LNCaP clone FGC (cell line): ENCODE data around the gene ZCRB1.
"Not testable (repeated sequence)": the region's sequence is repeated elsewhere in the genome, so short reads cannot be mapped to it uniquely, and the experiment has no call there.

ENCODE experiments used
- DNase-seq: peaks from one replicate; pipeline ENCODE4 v3.0.0-alpha.2; 2011; ENCODE audit warnings: low read depth
- H3K4me3 ChIP-seq: 2 replicates; pipeline ENCODE4 v1.5.1; 2011; ENCODE audit warnings: mild to moderate bottlenecking, low read depth, low read length, control low read depth
- CTCF ChIP-seq: IDR thresholded peaks from 2 replicates; pipeline ENCODE4 v1.5.1; 2012; ENCODE audit warnings: mild to moderate bottlenecking; ENCODE audit not compliant: control insufficient read depth, insufficient read depth; ENCODE audit errors: extremely low read depth

ZCRB1 gene

GRCh38 chr12:42362647-42363260 lies 36.9 kb upstream of the ZCRB1 start:
- no peak overlapping the region for H3K4me3 ChIP-seq
- TF ChIP-seq CTCF = no peak
- DNase-seq = no peak

- DNase-seq = no peak
- no peak for TF ChIP-seq CTCF
- no peak overlapping the region for H3K4me3 ChIP-seq
Observed at GRCh38 chr12:42361909-42362646, 36.2 kb upstream of the ZCRB1 start.

GRCh38 chr12:42360747-42361403 lies 35.0 kb upstream of the ZCRB1 start:
- no peak for TF ChIP-seq CTCF
- no peak overlapping the region for H3K4me3 ChIP-seq
- no peak for DNase-seq

GRCh38 chr12:42356344-42356743 lies 30.4 kb upstream of the ZCRB1 start:
- H3K4me3 ChIP-seq = no peak overlapping the region
- no peak for DNase-seq
- TF ChIP-seq CTCF = no peak

GRCh38 chr12:42350021-42350407 lies 24.1 kb upstream of the ZCRB1 start:
- not testable (repeated sequence) for H3K4me3 ChIP-seq, DNase-seq

GRCh38 chr12:42349119-42350020 lies 23.5 kb upstream of the ZCRB1 start:
- not testable (repeated sequence) for H3K4me3 ChIP-seq, DNase-seq

GRCh38 chr12:42346403-42347002 lies 20.6 kb upstream of the ZCRB1 start:
- no peak overlapping the region for H3K4me3 ChIP-seq
- TF ChIP-seq CTCF = no peak
- no peak for DNase-seq
